ENCODE results near the gene AGPAT2.

GRCh38 chr9:136698635-136699246 lies 11.5 kb upstream of the AGPAT2 start:
- TF ChIP-seq REST (IDR thresholded peaks at IDR 0.05; ENCODE audit: unreplicated experiment) (no peak), CTCF (conservative IDR thresholded peaks at IDR 0.05; ENCODE audit: low read depth in 2 of 2) (no peak), EZH2 (IDR thresholded peaks at IDR 0.05; ENCODE audit: low read depth, unreplicated experiment) (no peak), POLR2AphosphoS5 (IDR thresholded peaks at IDR 0.05; ENCODE audit: low read depth) (no peak), EZH2phosphoT487 (IDR thresholded peaks at IDR 0.05; ENCODE audit: unreplicated experiment) (no peak), NANOG (IDR thresholded peaks at IDR 0.05; ENCODE audit: borderline replicate concordance) (no peak), ETS1 (IDR thresholded peaks at IDR 0.05) (no peak), JUNB (IDR thresholded peaks at IDR 0.05; ENCODE audit: unreplicated experiment) (no peak), CREB1 (CRISPR knock-in tag; IDR thresholded peaks at IDR 0.05; ENCODE audit: low read depth) (no peak), STAT1 (IDR thresholded peaks at IDR 0.05; ENCODE audit: unreplicated experiment) (no peak), ZNF331 (CRISPR knock-in tag; IDR thresholded peaks at IDR 0.05; ENCODE audit: low read depth) (no peak)
